ENCODE data around the gene SERPINB10. TPM values are rescaled to one million over a fixed set of nuclear protein-coding genes. Genes with fewer than 3 reads are reported as not detected.

Gene SERPINB10, protein sequence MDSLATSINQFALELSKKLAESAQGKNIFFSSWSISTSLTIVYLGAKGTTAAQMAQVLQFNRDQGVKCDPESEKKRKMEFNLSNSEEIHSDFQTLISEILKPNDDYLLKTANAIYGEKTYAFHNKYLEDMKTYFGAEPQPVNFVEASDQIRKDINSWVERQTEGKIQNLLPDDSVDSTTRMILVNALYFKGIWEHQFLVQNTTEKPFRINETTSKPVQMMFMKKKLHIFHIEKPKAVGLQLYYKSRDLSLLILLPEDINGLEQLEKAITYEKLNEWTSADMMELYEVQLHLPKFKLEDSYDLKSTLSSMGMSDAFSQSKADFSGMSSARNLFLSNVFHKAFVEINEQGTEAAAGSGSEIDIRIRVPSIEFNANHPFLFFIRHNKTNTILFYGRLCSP
- total RNA-seq, result under 1 TPM in 1 of 3 donors, not detected in 2; 0.15 TPM

DNA sequence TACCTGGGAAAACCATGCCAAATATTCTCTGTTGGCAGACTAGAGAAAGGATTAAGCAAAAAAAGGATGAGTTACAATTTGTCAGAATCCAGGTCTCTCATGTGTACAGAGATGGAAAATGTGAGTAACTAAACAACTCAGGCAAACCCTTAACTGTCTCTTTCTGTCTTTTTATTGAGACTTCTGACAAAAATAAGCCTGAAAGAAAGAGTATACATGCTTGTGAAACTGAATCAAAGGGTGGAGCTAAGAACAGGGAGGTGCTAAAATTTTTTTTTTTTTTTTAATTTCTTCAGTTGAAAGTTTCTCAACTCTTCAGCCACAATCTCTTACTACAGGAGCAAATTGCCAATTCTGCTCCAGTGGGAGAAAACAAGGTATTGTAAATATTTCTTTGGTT, at the start of gene SERPINB10:
Gene SERPINB10 (plus strand): TSS at position 295 of the 400 bp plus-strand sequence. CDS start 7,553 bp downstream, outside the sequence.
- DNase-seq (ENCODE audit: low spot score in 2 of 2), result no peak
- H3K27me3 ChIP-seq, result no peaks in the 10 kb centered on the region
- H3K27ac ChIP-seq, result no peak within 1 kb of the TSS
- no peaks in the 10 kb centered on the region for H3K36me3 ChIP-seq
- intact Hi-C loops (cut with DNase I; ENCODE audit: low total_unique reads), result no loop called here
- TF ChIP-seq, protein P1, sequence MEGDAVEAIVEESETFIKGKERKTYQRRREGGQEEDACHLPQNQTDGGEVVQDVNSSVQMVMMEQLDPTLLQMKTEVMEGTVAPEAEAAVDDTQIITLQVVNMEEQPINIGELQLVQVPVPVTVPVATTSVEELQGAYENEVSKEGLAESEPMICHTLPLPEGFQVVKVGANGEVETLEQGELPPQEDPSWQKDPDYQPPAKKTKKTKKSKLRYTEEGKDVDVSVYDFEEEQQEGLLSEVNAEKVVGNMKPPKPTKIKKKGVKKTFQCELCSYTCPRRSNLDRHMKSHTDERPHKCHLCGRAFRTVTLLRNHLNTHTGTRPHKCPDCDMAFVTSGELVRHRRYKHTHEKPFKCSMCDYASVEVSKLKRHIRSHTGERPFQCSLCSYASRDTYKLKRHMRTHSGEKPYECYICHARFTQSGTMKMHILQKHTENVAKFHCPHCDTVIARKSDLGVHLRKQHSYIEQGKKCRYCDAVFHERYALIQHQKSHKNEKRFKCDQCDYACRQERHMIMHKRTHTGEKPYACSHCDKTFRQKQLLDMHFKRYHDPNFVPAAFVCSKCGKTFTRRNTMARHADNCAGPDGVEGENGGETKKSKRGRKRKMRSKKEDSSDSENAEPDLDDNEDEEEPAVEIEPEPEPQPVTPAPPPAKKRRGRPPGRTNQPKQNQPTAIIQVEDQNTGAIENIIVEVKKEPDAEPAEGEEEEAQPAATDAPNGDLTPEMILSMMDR (IDR thresholded peaks at IDR 0.05), result no peak
- TF ChIP-seq POLR2A (IDR thresholded peaks at IDR 0.05) (no peak), POLR2AphosphoS5 (IDR thresholded peaks at IDR 0.05) (no peak)
- H3K9me3 ChIP-seq, result no peaks in the 10 kb centered on the region
- H3K4me3 ChIP-seq, result no peak within 1 kb of the TSS
- H3K4me1 ChIP-seq, result no peaks in the 10 kb centered on the region

DNA sequence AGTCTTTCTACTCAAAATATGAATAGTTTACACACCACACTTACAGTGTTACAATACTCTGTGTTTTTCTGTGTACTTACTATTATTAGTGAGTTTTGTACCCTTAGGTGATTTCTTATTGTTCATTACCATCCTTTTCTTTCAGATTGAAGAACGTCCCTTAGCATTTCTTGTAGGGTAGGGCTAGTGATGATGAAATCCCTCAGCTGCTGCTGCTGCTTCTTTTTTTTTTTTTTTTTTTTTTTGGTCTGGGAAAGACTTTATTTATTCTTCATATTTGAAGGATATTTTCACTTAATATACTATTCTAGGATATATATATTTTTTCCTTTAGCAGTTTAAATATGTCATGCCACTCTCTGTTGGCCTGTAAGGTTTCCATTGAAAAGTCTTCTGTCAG, 49.3 kb upstream of the SERPINB10 start:
- no peaks in the 10 kb centered on the region for H3K27me3 ChIP-seq
- H3K4me1 ChIP-seq, result no peaks in the 10 kb centered on the region
- H3K36me3 ChIP-seq, result no peaks in the 10 kb centered on the region
- H3K4me3 ChIP-seq, result no peak overlapping the region
- no peak for DNase-seq (ENCODE audit: low spot score in 2 of 2)
- no peak overlapping the region for H3K27ac ChIP-seq
- intact Hi-C loops (cut with DNase I; ENCODE audit: low total_unique reads), result no loop called here
- TF ChIP-seq, protein P1 (IDR thresholded peaks at IDR 0.05), result no peak
- TF ChIP-seq POLR2A (IDR thresholded peaks at IDR 0.05) (no peak), POLR2AphosphoS5 (IDR thresholded peaks at IDR 0.05) (no peak)
- no peaks in the 10 kb centered on the region for H3K9me3 ChIP-seq

DNA sequence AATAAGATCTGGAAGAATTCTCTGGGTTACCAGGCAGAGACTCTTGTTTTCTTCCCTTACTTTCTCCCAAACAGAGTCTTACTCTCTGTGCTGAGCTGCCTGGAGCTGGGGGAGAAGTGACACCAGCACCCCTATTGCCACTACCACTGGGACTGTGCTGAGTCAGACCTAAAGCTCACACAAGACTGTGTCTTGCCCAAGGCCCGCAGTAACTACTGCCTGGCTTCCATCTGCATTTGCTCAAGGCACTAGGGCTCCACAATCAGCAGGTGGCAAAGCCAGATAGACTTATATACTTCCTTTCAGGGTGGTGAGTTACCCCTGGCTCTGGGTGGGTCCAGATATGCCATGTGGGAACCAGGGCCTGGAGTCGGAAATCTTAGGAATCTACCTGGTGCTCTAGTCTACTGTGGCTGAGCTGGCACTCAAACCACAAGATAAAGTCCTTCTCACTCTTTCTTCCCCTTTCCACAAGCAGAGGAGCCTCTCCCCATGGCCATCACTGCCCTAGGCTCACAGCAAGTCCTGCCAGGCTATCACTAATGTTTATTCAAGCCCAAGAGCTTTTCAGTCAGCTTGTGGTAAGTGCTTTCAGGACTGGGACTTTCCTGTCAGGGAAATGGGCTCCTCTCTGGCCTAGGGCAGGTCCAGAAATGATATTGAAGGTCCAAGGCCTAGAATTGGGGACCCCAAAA, 47.8 kb upstream of the SERPINB10 start:
- Histone ChIP-seq H3K4me3 (no peak overlapping the region), H3K27ac (no peak overlapping the region), H3K9me3 (no peaks in the 10 kb centered on the region), H3K4me1 (no peaks in the 10 kb centered on the region), H3K36me3 (no peaks in the 10 kb centered on the region), H3K27me3 (no peaks in the 10 kb centered on the region)
- intact Hi-C loops (cut with DNase I; ENCODE audit: low total_unique reads), result no loop called here
- no peak for DNase-seq (ENCODE audit: low spot score in 2 of 2)
- TF ChIP-seq POLR2AphosphoS5 (IDR thresholded peaks at IDR 0.05) (no peak), POLR2A (IDR thresholded peaks at IDR 0.05) (no peak)
- TF ChIP-seq, protein P1 (IDR thresholded peaks at IDR 0.05), result no peak

DNA sequence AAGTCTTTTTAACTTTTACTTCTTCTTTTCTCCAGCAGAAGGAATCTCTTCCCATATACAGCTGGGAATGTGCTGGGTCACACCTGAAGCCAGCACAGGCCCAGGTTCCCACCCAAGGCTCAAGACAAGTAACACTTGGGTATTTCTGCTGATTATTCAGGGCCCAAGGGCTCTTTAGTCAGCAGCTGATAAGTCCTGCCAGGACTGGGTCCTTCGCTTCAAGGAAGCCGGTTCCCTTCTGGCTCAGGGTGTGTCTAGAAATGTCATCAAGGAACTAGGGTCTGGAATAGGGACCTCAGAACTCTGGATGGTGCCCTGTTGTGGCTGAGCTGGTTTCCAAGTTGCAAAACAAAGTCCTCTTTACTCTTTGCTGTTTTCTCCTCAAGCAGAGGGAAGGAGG, 47.2 kb upstream of the SERPINB10 start:
- TF ChIP-seq POLR2A (IDR thresholded peaks at IDR 0.05) (no peak), POLR2AphosphoS5 (IDR thresholded peaks at IDR 0.05) (no peak)
- TF ChIP-seq, protein P1 (IDR thresholded peaks at IDR 0.05), result no peak
- DNase-seq (ENCODE audit: low spot score in 2 of 2), result no peak
- Histone ChIP-seq H3K4me1 (no peaks in the 10 kb centered on the region), H3K36me3 (no peaks in the 10 kb centered on the region), H3K27me3 (no peaks in the 10 kb centered on the region), H3K27ac (no peak overlapping the region), H3K4me3 (no peak overlapping the region), H3K9me3 (no peaks in the 10 kb centered on the region)
- intact Hi-C loops (cut with DNase I; ENCODE audit: low total_unique reads), result no loop called here
